GM21825 (cell line): ENCODE results near the gene AIFM3.
"Not testable (repeated sequence)": the region's sequence is repeated elsewhere in the genome, so short reads cannot be mapped to it uniquely, and the experiment has no call there.

Source experiments
- ATAC-seq: cut with Tn5 transposase; IDR thresholded peaks from one replicate; pipeline ENCODE4 v1.9.1; 2021; ENCODE audit warnings: mild to moderate bottlenecking, moderate library complexity; ENCODE audit not compliant: unreplicated experiment

Gene AIFM3

DNA sequence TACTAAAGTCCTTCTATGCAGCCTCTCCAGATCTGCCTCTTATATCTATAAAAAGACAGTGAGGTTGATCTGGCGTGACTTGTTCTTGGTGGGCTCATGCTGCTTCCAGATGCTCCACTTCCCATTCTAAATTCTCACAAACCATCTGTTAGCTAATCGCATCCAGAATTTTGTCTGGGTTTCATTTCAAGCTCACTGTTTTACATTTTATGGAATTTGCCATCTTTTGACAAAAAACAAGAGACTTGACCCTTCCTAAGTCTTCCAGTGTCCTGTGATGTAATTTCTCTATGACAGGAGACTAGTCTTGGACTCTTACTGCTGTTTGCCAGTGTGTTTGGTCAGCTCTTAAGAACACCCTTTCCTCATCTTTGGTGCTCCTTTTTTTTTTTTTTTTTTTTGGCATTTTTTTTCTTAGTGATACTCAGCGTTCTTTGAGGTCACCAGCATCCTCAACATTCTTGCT is 26.8 kb upstream of the AIFM3 start:
- ATAC-seq: no peak

DNA sequence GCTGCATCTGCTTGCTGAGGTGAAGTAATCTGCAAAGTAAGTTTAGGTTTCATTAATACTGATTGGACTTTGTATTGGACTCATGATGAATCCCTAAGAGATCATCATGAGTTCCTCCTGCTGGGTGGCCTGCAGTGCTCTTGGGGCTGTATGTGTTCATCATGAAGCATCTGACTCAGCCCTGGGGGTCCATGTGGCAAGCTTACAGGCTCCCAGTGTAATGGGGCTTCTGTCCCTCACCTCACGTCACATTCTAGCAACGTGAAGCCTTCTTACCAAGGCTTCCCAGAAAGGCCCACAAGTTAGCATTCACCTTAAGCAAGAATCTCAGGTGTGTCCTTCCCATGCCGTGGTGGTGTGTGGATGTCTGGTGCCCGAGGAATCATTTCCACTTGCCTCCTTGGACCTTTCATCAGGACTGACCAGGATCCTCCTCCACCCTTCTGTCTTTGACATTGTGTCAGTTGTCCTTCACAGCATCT is 26.1 kb upstream of the AIFM3 start:
- no peak for ATAC-seq

DNA sequence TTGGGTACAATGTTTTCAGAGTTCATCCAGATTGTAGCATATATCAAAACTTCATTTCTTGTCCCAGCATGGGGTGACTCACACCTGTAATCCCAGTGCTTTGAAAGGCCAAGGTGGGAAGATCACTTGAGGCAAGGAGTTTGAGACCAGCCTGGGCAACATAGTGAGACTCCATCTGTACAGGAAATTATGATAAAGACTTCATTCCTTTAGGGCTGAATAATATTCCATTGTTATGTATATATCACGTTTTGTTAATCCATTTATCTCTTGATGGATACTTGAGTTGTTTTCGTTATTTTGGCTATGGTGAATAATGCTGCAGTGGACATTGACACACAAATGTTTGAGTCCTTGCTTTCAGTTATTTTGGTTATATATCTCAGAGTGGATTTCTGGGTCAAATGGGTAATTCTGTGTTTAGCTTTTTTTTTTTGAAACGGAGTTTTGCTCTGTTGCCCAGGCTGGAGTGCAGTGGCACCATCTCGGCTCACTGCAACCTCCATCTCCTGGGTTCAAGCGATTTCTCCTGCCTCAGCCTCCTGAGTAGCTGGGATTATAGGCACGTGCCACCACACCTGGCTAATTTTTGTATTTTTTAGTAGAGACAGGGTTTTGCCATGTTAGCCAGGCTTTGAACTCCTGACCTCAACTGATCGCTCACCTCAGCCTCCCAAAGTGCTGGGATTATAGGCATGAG is 24.7 kb upstream of the AIFM3 start:
- not testable (repeated sequence) for ATAC-seq

DNA sequence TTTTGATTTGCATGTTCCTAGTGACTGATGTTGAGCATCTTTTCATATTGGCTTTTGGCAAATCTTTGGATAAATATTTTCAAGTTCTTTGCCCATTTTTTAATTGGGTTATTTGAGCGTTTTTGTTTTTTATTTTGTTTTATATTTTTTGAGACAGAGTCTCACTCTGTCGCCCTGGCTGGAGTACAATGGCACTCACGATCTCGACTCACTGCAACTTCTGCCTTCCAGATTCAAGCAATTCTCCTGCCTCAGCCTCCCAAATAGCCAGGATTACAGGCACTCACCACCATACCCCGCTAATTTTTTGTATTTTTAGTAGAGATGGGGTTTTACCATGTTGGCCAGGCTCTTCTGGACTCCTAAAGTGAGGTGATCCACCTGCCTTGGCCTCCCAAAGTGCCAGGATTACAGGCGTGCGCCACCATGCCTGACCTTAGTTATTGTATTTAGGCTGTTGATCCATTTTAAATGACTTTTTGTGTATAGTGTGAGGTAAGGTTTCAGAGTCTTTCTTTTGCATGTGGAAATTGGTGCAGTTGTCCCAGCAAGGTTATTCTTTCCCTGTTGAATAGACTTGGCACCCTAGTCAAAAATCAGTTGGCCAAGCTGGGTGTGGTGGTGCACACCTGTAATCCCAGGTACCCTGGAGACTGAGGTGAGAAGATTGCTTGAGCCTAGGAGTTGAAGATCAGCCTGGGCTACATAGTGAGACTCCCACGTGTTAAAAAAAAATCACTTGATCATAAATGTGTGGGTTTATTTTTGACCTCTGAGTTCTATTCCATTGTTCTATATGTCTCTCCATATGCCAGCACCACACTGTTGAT is 23.7 kb upstream of the AIFM3 start:
- no peak for ATAC-seq

DNA sequence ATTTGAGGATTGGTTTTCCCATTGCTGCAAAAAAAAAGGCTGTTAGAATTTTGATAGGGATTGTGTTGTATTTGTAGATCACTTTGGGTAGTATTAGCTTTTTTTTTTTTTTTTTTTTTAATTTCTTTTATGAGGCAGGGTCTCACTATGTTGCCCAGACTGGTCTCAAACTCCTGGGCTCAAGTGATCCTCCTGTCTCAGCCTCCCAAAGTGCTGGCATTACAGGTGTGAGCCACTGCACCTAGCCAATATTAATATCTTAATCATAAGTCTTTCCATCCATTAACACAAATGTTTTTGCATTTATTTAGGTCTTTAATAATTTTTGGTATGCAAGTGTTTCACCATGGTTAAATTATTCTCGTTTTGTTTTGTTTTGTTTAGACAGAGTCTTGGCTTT is 23.0 kb upstream of the AIFM3 start:
- ATAC-seq: no peak

DNA sequence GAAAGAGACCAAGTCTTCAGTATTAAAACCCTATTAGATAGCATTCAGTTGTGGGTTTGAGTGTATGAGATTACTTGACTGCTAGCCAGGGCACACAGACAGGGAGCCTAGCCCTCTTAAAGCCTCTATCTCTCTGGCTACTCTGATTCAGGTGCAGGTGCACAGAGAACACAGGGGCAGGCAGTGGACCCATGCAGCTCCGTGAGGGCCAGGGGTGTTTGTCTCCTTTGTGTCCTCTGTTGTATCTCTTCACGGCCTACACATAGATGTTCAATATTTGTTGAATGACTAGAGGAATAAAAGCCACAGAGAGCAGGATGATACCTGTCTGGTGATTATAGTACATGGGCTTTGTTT is 21.5 kb upstream of the AIFM3 start:
- ATAC-seq: no peak

DNA sequence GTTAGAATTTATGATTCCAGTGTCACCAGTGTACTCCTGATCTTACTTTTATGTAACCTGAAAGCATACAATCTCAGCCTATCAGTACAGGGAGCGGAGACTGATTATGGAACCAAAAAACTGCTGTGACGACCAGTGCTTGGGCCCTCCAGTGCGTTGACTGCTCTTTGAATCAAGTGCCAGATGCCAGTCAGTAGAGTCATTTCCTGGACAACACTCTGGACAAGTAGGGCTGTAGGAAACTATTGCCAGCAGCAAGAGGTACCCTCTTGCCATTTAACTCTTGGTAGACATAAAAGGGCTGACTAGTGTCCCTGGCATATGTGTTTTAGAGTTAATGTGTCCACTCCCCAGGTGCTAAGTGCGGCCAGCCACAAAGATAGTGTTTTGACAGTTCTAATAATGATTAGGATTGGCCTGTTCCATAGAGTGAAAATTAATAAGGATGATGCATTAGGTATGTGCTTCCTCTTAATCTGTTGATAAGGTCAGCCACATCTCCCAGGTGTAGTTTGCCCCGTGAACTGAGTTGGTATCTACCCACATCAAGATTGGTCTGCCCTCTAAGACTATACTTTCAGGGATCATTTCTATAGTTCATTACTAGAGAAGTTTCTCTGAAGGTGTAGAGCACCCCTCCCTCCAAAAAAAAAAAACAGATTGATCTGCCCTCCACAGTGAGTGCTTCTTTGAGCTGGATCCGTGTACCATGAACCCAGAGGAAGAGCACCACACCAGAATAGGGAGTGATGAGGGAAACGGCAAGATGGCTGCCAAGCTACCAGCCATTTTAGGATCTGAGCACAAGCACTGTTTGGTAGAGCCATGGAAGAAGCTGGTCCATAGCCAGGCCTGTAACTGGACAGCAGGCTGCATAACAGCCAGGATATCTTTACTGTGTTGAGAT is 20.7 kb upstream of the AIFM3 start:
- ATAC-seq: no peak

DNA sequence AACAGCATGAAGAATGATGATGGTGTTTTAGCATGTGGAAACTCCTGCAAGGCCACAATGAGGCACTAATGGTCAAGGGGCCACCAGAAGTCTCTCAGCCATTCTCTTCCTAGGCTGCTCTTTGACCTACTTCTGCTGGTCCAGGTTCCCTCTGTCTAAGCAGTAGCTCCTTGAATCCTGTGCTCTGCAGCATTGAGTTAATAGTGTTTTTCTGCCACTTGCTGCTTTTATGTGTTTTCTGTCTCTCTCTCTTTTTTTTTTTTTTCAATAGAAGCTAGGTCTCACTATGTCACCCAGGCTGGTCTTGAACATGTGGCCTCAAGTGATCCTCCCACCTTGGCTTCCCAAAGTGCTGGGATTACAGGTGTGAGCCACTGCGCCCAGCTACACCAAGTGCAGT is 20.1 kb upstream of the AIFM3 start:
- ATAC-seq: no peak

DNA sequence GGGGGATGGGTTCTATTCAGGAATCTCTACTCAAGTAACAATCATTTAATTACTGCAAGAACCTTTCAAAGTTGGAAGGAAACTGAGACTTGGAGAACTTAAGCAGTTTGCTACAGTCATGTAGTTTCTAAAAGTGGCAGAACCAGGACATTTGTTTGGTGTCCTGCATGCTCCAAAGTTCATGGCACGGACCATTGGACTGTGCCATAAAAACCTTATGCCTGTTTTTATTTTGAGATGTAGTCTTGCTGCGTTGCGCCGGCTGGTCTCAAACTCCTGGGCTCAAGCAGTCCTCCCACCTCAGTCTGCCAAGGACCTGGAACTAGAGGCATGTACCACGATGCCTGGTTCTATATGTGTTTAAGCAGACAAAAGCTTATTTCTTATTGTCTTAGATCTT is 18.6 kb upstream of the AIFM3 start:
- no peak for ATAC-seq

DNA sequence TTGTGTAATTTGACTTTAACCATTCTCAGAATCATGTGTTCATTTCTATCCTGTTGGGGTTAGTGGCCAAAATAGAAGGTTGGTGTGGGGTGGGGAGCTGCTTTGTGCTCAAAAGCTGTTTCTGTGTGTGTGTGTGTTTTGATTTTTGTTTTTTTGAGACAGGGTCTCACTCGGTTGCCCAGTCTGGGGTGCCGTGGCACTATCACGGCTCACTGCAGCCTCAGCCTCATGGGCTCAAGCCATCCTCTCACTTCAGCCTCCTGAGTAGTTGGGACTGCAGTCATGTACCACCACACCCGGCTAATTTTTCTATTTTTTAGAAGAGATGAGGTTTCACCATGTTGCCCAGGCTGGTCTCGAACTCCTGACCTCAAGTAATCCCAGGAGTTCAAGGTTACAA is 18.1 kb upstream of the AIFM3 start:
- ATAC-seq: no peak

DNA sequence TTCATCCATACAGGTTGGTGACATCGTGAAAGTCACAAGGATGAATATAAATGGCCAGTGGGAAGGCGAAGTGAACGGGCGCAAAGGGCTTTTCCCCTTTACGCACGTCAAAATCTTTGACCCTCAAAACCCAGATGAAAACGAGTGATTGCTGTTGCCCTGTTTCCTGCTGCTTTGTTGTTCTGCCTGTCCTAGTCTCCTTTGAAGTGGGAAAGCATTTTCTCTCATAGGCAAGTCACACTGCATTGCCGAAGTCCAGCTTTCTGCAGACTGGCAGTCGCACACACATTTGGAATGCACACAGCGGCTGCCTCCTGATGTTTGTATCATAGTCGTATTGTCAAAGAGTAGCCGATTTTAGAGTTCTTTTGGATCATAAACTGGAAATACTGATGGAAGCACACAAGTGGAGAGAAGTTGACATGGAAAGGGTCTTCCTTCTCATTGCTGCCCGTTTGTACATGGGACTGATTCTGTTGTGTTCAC is 17.3 kb upstream of the AIFM3 start:
- ATAC-seq: no peak

DNA sequence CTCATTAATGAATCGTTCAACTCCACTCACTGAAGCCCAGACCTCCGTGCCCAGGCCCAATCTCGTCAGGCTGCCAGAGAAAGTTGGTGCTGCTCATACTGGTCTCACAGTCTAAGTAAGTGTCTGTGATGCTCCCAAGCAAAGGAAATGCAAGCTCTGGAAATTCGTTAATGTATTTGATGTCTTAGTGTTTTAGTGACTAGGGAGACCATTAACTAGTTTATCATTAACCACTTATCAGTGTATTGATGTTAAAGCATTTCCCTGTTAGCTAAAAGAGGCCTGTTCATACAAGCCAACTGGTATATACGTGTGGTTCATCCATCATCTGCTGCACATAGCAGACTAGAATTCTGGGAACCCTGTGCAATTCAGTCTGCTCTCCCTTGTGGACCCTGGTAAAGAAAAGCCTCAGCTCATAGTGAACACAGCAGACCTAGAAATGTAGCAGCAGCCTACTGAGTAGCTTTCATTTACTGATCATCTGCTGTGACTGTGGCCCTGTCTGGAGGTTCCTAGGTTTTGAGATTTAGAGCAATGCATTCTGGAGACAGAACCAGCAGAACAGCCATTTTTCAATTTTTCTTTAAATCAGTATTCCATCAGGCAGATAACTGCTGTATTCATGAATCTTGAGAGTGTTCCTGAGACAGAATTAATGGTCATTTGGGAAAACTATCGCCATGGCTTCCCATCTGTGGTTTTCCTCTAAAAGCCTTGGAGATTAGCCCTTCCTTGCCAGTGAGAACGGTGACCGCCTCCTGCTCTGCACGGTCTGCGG is 15.7 kb upstream of the AIFM3 start:
- no peak for ATAC-seq

DNA sequence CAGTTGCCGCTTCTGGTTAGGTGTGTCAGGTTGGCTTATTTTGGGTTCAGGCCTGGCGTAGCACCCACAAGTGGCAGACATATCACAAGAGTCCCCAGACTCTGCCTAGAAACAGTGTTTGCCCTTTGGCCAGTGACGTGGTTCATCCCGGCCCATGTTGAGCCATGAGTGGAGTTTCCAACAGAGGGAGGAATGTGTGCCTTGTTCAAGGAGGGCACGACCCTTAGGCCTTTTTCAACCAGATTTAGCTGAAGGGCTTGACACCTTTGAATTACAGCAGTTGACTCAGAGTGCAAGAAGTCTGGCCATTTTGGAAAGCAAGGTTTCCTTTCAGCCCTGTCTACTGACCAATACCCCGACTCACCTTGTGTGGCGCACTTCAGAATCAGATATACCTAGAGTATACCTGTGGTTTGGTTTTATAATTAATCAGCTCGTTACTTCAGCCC is 15.1 kb upstream of the AIFM3 start:
- ATAC-seq: no peak

DNA sequence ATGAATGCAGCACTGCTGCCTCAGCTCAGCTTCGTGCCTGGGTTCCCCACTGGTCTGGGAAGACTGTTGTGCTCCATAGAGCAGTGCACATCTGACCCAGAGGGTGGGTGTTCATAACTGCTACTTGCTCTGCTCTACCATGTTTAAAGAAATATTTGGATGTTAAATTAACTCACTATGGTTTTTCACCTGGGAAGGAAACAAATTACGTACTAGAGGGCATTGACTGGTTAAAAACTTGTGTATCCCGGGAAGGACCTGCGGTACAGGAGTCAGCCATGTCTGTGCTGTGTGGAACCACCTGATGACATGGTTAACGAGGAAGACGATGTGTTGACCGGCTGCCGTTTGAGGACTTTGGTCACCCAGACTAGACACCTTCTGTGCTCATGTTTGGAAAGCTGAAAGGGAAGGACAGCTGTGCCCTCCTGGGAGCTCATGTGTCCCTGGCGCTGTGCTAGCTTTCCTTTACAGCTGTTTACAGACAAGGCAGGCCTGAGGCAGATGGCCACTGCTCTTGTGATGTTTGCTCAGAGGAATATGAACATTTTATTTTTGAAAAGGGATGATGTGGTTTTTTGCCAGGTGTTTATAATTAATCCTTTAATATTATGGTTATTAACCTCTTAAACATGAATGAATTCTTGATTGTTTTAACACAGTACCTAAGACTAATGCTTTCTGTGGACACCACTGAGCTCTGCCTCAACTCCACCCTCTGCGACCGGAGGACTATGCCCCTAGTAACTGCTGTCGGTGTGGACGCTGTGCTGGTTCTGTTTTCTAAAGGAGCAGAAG is 14.3 kb upstream of the AIFM3 start:
- no peak for ATAC-seq

DNA sequence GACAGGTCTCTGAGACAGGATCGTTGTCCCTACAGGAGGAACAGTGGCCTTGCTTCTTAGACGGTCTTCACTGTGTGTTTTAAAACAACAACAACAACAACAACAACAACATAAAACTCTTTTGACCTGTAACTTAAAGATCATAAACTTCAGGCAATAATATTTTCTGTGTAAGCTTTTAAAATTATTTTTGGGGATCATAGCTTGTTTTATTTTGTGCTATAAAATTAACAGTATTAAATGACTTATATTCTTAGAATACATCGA is 13.8 kb upstream of the AIFM3 start:
- ATAC-seq: no peak

DNA sequence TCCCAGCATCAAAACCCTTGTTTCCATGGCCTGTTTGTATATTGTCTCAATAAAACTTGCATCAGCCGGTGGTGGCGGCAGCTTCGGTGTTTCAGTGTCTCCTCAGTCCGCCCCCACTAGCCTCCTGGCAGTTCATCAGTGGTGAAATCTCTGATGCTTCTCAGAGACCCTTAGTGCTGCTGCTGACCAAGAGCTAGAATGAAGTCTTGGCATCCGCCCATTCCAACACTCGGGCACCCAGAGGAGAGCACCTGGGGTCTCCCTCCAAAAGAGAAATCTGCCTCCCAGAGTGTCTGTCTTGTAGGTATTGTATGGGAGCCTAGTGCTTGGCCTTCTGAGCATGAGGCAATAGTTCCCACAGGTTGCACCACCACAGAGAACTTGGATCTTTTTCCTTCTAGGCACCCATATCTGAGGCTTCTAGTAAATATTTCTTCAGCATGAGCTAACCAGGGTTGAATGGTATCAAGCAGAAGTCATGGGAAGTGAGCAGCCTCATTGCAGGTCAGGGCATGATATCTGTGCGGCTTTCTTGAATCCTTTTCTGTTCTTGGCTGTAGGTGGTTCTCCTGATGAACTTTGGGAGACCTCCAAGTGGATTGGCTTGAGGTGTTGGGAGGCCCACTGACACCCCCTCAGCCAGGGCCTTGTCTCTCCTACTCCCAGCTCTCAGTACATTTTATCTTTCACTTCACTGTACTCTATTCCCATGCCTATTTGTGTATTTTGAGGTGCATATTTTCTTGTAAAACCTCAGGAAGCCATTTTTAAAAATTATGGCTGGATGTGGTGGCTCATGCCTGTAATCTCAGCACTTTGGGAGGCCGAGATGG is 13.2 kb upstream of the AIFM3 start:
- ATAC-seq: no peak

DNA sequence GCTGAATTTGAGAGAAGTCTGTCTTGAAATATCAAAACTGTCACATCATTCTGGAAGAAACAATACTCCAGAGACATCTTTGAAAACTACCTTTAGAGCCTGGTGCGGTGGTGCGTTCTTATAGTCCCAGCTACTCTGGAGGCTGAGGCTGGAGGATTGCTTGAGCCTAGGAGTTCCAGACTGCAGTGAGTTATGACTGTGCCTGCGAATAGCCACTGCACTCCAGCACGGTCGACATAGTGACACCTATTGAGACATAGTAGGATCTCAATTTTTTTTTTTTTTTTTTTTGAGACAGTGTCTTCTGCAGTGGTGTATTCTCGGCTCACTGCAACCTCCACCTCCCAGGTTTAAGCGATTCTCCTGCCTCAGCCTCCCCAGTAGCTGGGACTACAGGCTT is 11.5 kb upstream of the AIFM3 start:
- no peak for ATAC-seq

DNA sequence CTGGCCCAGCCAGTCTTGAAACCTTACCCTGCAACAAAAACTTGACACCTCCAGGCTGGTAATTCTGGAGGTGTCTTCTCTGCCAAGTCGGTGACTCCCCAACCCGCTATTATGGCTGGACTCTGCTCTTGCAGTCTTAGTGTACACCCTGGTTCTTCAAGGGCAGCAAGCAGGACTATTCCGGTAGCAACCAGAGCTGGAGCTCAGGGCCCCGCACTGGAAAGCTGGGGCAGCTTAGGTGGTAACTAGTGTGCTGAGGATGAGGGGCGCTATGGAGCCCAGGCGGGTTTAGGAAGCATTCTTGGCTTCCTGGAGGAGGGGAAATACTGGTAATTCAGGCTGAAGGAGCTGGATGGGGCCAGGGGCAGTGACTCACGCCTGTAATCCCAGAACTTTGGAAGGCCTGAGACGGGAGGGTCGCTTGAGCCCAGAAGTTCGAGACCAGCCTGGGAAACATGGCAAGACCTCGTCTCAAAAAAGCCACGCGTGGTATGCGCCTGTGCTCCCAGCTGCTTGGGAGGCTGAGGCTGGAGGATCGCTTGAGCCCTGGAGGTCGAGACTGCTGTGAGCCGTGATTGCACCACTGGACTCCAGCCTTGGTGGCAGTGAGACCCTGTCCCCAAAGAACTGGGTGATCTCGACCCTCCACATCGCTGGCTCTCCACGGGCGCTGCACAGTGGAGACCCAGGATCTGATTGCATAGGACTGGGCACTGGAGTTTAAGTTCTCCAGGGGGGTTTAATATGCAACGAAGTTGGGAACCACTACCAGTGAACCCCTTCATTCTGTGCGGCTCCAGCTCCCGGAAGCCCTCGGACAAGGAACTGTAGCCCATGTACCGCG is 10.6 kb upstream of the AIFM3 start:
- no peak for ATAC-seq
